Measurements from ENCODE around the gene MRGPRX4.
"Not testable (repeated sequence)": the region's sequence is repeated elsewhere in the genome, so short reads cannot be mapped to it uniquely, and the experiment has no call there.

Gene MRGPRX4

DNA sequence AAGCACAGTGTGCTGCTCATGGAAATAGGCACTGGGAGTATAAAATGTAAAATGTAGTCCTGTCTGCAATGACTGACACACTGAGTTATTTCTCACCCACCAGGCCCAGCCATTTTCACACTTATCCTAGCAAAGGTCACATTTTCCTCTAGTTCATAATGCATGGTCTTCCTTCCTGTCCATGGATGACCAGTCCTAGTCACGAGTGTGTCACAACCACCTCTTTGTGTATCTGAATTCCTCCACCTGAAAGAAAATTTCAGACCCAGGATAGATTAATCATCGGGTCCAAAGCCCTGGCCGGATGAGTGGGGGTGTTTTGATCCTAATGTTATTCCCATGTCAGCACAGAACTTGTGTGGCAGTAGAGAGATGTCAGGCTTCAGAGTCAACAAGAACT is at the start of gene MRGPRX4:
TSS of gene MRGPRX4 (plus strand) at position 172 of the 400 bp plus-strand sequence. CDS start 420 bp downstream, outside the sequence.
- FAIRE-seq: no peak

DNA sequence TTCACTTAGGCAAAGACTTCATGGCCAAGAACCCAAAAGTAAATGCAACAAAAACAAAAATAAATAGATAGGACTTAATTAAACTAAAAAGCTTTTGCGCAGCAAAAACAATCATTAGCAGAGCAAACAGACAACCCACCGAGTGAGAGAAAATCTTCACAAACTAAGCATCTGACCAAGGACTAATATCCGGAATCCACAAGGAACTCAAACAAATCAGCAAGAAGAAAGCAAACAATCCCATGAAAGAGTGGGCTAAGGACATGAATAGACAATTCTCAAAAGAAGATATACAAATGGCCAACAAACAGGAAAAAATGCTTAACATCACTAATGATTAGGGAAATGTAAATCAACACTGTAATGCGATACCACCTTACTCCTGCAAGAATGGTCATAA is 41.5 kb upstream of the MRGPRX4 start:
- FAIRE-seq: not testable (repeated sequence)

DNA sequence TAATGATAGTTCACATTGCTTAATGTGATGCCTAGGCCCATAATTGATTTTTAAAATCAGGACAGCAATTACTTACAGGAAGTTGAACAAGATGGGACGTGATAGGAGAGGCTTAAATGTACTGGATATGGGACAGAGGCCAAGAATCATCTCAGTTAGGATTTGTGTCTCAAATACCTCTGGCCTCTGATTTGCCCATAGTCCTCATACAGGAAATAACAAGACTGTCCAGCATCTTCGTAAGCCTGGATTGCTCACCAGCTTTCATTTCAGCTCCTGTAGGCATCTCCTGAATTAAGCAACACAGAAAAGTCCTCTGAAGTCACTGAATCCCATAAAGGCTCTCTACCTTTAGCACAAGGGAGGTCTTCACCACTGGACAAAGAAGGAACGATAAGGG is 40.3 kb upstream of the MRGPRX4 start, which contains the start of gene MRGPRX3:
TSS of gene MRGPRX3 (plus strand) at position 231 of the 400 bp plus-strand sequence. CDS start 4,632 bp downstream, outside the sequence.
- FAIRE-seq: no peak

DNA sequence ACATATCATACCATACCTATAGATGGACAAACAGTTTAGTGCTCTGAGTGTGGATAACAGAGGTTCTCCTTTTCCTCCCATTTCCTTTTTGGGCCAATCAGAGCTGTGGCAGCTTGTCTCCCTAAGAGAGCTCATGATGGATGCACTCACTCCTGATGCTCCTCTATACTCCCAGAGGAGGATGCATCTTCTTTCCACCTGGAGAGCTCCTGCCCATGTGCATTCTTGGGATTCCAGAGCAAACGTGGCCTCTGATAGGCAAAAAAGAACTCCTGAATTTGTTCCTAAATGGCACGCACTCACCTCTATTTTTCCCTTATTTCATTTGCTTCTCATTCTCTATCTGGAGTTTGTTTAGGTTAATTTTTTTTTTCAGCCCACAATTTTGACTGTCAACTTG is 37.3 kb upstream of the MRGPRX4 start:
- FAIRE-seq: no peak

DNA sequence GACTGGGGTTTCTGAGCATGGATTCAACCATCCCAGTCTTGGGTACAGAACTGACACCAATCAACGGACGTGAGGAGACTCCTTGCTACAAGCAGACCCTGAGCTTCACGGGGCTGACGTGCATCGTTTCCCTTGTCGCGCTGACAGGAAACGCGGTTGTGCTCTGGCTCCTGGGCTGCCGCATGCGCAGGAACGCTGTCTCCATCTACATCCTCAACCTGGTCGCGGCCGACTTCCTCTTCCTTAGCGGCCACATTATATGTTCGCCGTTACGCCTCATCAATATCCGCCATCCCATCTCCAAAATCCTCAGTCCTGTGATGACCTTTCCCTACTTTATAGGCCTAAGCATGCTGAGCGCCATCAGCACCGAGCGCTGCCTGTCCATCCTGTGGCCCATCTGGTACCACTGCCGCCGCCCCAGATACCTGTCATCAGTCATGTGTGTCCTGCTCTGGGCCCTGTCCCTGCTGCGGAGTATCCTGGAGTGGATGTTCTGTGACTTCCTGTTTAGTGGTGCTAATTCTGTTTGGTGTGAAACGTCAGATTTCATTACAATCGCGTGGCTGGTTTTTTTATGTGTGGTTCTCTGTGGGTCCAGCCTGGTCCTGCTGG is 35.3 kb upstream of the MRGPRX4 start:
- no peak for FAIRE-seq

DNA sequence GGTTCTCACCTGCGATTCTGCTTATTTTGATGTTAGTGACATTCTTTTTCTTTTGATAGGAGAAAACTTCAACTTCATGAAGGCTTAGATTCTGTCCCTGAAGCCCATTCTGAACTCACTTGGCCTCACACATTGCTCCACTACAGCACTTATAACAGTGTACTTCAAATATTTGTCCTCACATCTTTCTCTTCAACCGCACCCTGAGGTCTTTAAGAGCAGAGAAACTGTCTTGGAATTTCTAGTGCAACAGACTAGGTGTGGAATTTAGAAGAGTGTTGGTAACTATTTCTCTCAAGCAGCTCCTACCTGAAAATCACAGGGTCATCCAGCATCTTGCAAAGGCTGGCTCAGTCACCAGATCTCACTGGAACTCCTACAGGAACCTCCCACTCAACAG is 32.5 kb upstream of the MRGPRX4 start:
- no peak for FAIRE-seq

DNA sequence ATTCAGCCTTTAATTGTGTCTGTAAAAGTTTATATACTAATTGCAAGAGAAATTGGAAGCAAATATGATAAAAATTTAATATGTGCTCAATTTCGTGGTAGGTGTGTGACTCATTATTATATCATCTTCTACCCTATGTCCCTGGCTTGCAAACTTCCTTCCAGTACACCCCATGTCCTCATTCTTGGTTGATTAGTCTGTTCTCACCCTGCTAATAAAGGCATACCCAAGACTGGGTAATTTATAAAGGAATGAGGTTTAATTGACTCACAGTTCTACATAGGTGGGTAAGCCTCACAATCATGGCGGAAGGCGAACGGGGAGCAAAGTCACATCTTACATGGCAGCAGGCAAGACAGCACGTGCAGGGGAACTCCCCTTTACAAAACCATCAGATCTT is 28.4 kb upstream of the MRGPRX4 start:
- no peak for FAIRE-seq

DNA sequence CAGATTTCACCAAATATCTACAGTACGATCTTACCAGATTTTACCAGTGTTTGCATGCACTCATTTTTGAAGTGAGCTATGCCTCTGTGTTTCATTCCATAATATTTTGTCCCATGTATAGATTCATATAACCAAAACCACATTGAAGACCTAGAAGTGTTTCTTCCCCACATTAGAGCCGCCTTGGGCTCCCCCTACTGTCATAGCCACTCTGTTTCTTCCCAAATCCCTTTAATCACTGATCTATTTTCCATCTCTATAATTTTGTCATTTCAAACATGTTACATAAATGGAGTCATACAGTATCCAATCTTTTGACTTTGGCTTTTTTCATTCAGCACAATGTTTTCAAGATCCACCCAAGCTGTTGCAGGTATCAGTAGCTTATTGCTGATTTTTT is 27.6 kb upstream of the MRGPRX4 start:
- no peak for FAIRE-seq

DNA sequence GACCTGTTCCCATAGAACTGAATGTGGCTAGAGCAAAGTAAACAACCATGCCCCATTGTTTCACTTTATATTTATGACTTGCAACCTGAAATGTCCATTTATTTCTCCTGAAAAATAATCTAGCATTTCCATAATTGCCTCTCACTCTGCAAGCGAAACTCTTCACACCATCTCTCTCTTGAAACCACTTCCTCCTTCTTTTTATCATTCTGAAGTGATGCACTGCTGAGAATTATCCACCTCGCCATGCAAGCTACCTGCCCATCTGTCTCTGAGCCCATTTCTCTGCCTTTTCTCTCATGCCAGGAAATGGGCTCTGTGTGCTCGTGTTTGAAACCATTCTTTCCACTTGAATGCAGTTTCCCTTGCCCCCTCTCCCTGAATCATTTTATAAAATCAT is 26.8 kb upstream of the MRGPRX4 start:
- FAIRE-seq: no peak

DNA sequence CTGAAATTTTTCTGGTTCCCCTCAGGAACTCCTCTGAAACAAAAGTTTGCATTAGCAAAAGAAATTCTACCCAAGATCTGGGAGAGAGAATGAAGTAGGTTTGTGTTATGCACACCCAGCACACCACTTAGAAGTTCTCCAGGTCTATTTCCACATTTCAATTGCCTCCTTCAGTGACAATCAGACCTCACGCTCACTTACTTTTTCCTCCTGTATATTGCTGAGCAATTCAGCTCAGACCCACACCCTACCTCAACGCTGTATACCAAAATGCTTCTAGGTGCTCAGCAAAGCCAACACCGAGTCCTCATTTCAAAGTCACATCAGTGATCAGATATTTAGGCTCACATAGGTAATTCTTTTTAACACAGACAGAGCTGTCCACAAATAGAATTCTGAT is 21.1 kb upstream of the MRGPRX4 start:
- FAIRE-seq: no peak

DNA sequence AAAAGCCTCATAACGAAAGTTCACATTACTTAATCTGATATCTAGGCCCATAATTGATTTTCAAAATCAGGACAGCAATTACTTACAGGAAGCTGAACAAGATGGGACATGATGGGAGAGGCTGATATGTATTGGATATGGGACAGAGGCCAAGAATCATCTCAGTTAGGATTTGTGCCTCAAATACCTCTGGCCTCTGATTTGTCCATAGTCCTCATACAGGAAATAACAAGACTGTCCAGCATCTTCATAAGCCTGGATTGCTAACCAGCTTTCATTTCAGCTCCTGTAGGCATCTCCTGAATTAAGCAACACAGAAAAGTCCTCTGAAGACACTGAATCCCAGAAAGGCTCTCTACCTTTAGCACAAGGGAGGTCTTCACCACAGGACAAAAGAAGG is 4.3 kb upstream of the MRGPRX4 start:
- no peak for FAIRE-seq

DNA sequence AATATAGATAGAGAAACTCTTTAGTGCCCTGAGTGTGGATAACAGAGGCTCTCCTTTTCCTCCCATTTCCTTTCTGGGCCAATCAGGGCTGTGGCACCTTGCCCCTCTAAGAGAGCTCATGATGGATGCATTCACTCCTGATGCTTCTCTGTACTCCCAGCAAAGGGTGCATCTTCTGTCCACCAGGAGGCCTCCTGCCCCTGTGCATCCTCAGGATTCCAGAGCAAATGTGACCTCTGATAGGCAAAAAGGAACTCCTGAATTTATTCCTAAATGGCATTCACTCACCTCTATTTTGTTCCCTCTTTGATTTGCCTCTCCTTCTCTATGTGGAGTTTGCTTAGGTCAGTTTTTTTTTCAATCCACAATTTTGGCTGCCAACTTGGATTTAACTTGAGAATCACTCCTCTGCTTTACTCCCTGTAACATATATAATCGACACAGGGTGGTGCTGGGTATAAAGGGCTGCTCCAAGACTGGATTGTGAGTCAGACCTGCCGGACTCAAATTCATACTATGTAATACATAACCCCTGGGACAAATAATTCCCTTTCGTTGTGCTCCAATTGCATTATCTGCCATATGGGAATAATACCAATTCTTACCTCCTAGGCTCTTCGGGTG is 1.1 kb upstream of the MRGPRX4 start:
- no peak for FAIRE-seq

DNA sequence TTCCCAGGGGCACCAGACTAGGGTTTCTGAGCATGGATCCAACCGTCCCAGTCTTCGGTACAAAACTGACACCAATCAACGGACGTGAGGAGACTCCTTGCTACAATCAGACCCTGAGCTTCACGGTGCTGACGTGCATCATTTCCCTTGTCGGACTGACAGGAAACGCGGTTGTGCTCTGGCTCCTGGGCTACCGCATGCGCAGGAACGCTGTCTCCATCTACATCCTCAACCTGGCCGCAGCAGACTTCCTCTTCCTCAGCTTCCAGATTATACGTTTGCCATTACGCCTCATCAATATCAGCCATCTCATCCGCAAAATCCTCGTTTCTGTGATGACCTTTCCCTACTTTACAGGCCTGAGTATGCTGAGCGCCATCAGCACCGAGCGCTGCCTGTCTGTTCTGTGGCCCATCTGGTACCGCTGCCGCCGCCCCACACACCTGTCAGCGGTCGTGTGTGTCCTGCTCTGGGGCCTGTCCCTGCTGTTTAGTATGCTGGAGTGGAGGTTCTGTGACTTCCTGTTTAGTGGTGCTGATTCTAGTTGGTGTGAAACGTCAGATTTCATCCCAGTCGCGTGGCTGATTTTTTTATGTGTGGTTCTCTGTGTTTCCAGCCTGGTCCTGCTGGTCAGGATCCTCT is 709 bp downstream of the MRGPRX4 start:
- no peak for FAIRE-seq

DNA sequence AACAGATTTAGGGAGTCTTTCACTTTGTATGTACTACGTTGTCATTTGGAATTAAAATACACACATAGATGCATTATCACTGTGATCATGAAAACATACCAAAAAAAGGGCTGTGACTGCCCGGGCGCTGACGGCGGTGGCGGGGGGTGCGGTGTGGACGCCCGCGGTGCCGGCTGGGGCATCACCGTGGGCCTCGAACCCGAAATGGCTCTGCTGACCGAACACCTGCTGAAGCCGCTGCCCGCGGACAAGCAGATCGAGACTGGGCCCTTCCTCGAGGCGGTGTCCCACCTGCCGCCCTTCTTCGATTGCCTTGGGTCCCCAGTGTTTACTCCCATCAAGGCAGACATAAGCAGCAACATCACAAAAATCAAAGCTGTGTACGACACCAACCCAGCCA is 16.2 kb downstream of the MRGPRX4 start:
- FAIRE-seq: no peak

DNA sequence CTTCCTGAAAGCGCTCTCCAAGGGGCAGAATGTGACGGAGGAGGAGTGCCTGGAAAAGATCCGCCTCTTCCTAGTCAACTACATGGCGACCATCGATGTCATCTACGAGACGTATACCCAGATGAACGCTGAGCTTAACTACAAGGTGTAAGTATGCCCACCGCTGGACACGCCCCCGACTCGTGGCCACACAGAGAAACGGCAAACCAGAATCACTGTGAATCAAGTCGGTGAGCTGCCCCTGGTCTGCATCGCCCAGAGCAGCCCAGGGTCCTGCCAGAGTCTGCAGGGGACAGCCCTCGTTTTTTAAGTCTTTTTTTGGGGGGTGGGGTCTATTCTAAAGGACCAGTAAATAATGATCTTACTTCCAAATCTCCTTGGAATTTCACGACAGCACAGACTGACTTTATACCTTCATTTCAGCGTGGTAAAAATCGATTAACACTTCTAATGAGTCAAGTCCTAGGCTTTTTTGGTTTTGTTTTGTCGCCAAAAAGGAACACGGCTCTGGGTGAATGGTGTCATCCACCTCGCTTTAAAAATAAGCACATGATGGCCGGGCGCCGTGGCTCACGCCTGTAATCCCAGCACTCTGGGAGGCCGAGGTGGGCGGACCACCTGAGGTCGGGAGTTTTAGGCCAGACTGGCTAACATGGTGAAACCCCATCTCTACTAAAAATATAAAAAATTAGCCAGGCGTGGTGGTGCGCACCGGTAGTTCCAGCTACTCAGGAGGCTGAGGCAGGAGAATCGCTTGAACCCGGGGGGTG is 17.0 kb downstream of the MRGPRX4 start:
- not testable (repeated sequence) for FAIRE-seq

DNA sequence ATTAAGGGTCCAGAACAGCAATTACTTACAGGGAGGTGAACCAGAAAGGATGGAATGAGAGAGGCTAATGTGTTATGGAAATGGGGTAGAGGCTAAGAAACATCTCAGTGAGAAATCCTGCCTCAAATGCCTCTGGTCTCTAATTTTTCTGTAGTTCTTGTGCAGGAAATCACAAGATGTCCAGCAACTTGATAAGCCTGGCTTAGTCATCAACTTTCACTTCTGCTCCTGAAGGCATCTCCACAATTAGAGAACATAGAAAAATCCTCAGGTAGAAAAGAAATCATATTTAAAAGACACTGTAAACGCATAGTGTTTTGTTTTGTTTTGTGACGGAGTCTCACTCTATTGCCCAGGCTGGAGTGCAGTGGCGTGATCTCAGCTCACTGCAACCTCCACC is 18.7 kb downstream of the MRGPRX4 start:
- no peak for FAIRE-seq

DNA sequence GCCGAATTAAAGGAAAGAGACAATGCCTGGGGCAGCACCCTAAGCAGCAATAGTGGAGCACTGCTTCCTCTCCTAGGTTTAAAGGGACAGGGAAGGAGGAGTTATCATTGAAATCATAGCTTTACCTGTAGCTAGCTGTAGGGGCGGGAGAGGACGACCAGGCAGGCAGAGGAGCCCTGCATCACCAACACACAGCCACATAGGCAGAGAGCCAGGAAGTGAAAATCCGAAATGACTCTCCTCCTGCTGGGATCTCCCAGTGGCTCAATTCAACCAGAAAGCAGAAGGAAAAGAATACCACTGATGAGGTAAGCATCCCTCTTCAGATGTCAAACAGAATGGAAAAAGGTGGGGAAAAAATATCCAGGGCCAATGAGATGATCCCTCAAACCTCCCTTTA is 20.4 kb downstream of the MRGPRX4 start:
- no peak for FAIRE-seq

DNA sequence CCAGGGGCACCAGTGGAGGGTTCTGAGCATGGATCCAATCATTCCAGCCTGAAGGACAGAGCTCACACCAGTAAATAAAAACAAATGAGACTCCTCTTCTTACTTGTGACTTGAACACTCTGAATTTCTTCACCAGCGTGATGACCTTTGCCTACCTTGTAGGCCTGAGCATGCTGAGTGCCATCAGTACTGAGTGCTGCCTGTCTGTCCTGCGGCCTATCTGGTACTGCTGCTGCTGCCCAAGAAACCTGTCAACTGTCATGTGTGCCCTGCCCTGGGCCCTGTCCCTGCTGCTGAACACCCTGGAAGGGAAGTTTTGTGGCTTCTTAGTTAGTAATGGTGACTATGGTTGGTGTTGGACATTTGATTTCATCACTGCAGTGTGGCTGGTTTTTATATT is 23.9 kb downstream of the MRGPRX4 start:
- FAIRE-seq: no peak

DNA sequence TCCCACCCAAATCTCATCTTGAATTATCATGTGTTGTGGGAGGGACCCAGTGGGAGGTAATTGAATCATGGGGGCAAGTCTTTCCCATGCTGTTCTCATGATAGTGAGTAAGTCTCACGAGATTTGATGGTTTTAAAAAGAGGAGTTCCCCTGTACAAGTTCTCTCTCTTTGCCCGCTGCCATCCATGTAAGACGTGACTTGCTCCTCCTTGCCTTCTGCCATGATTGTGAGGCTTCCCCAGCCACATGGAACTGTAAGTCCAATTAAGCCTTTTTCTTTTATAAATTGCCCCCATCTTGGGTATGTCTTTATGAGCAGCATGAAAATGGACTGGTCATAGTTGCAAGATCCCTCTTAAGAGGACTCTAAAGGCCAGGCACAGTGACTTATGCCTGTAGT is 25.1 kb downstream of the MRGPRX4 start:
- FAIRE-seq: not testable (repeated sequence)

DNA sequence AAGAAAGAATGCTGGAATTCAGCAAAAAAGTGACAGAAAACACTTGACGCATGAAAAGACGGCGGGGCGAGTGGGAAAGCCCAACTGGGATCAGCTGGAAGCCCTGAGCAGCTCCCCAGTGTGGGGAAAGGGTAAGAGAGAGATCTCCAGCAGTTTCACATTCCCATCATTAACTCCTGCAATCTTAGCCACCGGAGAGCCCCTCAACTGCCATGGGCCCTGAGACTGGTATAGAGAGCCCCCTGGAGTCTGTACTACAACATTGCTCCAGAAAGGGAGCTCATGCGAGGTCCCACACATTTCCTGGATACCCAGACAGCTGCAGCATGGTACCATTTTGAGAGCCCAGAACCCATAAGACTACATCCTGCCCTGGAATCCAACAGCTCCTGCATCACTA is 31.1 kb downstream of the MRGPRX4 start:
- FAIRE-seq: no peak

DNA sequence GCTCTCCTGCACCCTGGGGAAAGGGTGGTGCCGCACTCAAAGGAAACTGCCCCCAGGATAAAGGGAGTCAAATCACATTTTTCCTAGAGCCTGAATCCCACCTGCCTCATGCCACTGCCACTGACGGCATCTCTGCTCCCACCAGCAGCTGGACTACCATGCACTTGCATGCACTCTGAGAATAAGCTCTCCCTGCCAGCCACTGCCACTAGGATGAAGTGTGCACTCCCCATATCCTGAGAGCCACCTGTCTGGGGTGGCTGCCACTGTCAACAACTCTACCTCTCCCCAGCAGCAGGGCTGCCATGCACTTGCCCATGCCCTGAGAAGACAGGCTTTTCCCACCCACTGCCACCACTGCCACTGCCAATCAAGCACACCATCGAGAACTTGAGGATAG is 31.6 kb downstream of the MRGPRX4 start:
- no peak for FAIRE-seq

DNA sequence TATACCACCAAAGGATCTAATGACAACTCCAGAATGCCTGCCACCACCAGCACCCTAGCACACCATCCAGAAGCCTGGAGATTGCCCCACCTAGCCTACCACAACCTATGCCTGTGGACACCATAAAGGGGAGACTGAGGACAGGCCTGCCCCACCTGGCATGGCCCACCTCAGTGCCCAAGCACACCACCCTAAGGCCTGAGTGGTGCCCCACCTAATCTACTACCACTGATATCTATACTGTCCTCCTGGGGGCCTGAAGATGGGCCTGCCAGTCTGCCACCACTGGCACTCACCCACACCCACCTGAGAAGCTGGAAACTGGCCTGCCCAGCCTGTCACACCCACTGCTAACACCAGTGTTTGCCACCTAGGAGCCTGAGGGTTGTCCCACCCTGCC is 32.1 kb downstream of the MRGPRX4 start:
- no peak for FAIRE-seq

DNA sequence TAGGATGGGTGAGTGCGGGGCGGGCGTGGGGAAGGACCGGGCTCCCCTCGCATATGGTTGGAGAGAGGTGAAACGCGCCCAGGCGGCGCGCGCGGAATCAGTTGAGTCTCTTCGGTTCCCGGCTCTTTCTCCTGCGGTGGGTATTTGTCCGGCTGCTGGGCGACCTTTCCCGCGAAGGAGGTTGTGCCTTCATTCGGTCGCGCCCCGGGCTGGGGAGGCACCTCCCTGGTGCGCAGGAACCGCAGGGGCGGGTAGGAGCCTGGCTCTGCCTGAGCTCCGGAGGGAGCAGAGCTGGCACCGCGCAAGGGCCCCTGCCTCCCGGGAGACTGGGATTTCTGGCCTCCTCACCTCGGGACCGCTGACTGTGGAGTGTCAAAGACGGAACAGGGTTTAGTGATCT is 36.4 kb downstream of the MRGPRX4 start:
- FAIRE-seq: no peak

Measured in A204.1 (cell line).